HepG2 (cell line): ENCODE measurements around the gene UBR1. TPM values are rescaled to one million over a fixed set of nuclear protein-coding genes. Genes with fewer than 3 reads are reported as not detected.

Source experiments
- ATAC-seq: fragments of 200-7000 bp; cut with Tn5 transposase; 3 replicates; pipeline ENCODE4 v1.9.1; 2020; ENCODE audit warnings: mild to moderate bottlenecking, moderate library complexity
- BruUV-seq: library from RNA; stranded (reverse); fragments of 400-500 nt; replicated peaks from 2 replicates; lab custom pipeline; 2021; lab: Mats Ljungman, UMichigan
- CTCF ChIA-PET: fragments of 300-600 bp; formaldehyde crosslinking; extraction: SDS; loops from one replicate; lab custom pipeline; 2021; ENCODE audit warnings: low total read pairs, inconsistent platforms, low intra/inter-chr PET ratio; lab: Yijun Ruan, JAX
- POLR2A ChIA-PET: fragments of 350-600 bp; sonication (Branson Sonifier 250); formaldehyde crosslinking; loops from one replicate; lab custom pipeline; 2020; ENCODE audit warnings: antibody characterized with exemption, inconsistent platforms; lab: Yijun Ruan, JAX
- DNase-seq: peaks from one replicate; pipeline ENCODE4 v3.0.0-alpha.2; 2015; ENCODE audit warnings: low spot score
- FAIRE-seq: peaks from 3 replicates; lab custom pipeline; 2011; peaks lifted over from hg19 to GRCh38; lab: Jason Lieb, UNC
- H2AFZ ChIP-seq: one replicate; pipeline ENCODE4 v1.6.1; 2011; ENCODE audit warnings: low read length, inconsistent platforms
- H3K27ac ChIP-seq: fragments of 300-600 bp; 3 replicates; pipeline ENCODE4 v1.8.0; 2011; ENCODE audit warnings: mixed run types, mild to moderate bottlenecking, mixed read lengths, low read length, inconsistent platforms; ENCODE audit not compliant: insufficient read depth; ENCODE audit errors: extremely low read length
- H3K27me3 ChIP-seq, 2 experiments: fragments of 200-600 bp in 1 of 2; 2 replicates in 1 of 2; 3 replicates in 1 of 2; pipeline versions ENCODE4 v1.6.0 to v1.8.0; 2011; ENCODE audit warnings: low read length in 2 of 2, mild to moderate bottlenecking in 2 of 2, moderate library complexity in 2 of 2, inconsistent platforms in 1 of 2; ENCODE audit not compliant: insufficient read depth in 2 of 2, control insufficient read depth in 1 of 2
- H3K36me3 ChIP-seq, 2 experiments: fragments of 200-600 bp in 1 of 2; replicated peaks in 1 of 2; 2 replicates in 1 of 2; 3 replicates in 1 of 2; pipeline versions ENCODE4 v1.5.1 to v1.8.0; 2011; ENCODE audit warnings: low read length in 2 of 2, inconsistent platforms in 1 of 2; ENCODE audit not compliant: insufficient read depth in 2 of 2, control insufficient read depth in 1 of 2
- H3K4me1 ChIP-seq: 2 replicates; pipeline ENCODE4 v1.5.1; 2012; ENCODE audit warnings: low read length, inconsistent platforms; ENCODE audit not compliant: insufficient read depth
- H3K4me2 ChIP-seq: 2 replicates; pipeline ENCODE4 v1.6.0; 2011; ENCODE audit warnings: low read depth, low read length, inconsistent platforms
- H3K4me3 ChIP-seq, 3 experiments: fragments of 200-600 bp in 1 of 3; sonication (generic), shearing (Covaris generic) in 1 of 3; replicated peaks in 1 of 3; 2 replicates each; pipeline ENCODE4 v1.5.1; 2011 to 2016; ENCODE audit warnings: low read length in 3 of 3, inconsistent platforms in 2 of 3, low read depth in 2 of 3, mild to moderate bottlenecking in 2 of 3, control low read depth in 1 of 3, mixed read lengths in 1 of 3; ENCODE audit not compliant: insufficient read depth in 1 of 3
- H3K79me2 ChIP-seq: one replicate; pipeline ENCODE4 v1.6.1; 2011; ENCODE audit warnings: low read length, inconsistent platforms; ENCODE audit not compliant: insufficient read depth
- H3K9ac ChIP-seq: 2 replicates; pipeline ENCODE4 v1.6.0; 2011; ENCODE audit warnings: mild to moderate bottlenecking, low read depth, low read length, inconsistent platforms; ENCODE audit not compliant: insufficient read depth
- H3K9me3 ChIP-seq: 2 replicates; pipeline ENCODE4 v1.5.1; 2012; ENCODE audit warnings: mild to moderate bottlenecking, low read length
- H4K20me1 ChIP-seq: 2 replicates; pipeline ENCODE4 v1.6.0; 2011; ENCODE audit warnings: inconsistent platforms, mild to moderate bottlenecking, low read length, moderate library complexity; ENCODE audit not compliant: insufficient read depth
- HMG20A ChIP-seq: IDR thresholded peaks from 2 replicates; pipeline ENCODE4 v1.6.1; 2016; ENCODE audit warnings: borderline replicate concordance
- PHF5A ChIP-seq: IDR thresholded peaks from one replicate; pipeline ENCODE4 v1.6.1; 2018; ENCODE audit warnings: low read depth, missing genetic modification reagents; ENCODE audit not compliant: unreplicated experiment
- STAG1 ChIP-seq: sonication (generic); formaldehyde crosslinking; IDR thresholded peaks from 2 replicates; pipeline ENCODE4 v1.4.0; 2020; ENCODE audit warnings: missing genetic modification reagents
- ZNF431 ChIP-seq: sonication (generic); formaldehyde crosslinking; IDR thresholded peaks from 2 replicates; pipeline ENCODE4 v1.9.0; 2022; ENCODE audit warnings: missing genetic modification reagents, low read depth, mild to moderate bottlenecking, borderline replicate concordance
- WGBS: methylation state at CpG from one replicate; pipeline ENCODE4 v1.1.6; 2017; ENCODE audit warnings: low lambda C conversion rate; 5-methylcytosine and 5-hydroxymethylcytosine counted together
- in situ Hi-C: cut with HindIII; loops from 2 replicates; pipeline ENCODE4 v1.10.0; 2017; ENCODE audit warnings: low pct_unique_long_range_greater_than_20kb; ENCODE audit not compliant: extremely low pct_ligation_motif_present
- intact Hi-C: fragments of 100-400 bp; cut with micrococcal nuclease; formaldehyde crosslinking; loops from one replicate; pipeline ENCODE4 v1.10.0; 2022; ENCODE audit not compliant: unreplicated experiment
- polyA plus RNA-seq, 8 experiments: library from polyadenylated mRNA; depleted of rRNA in 3 of 8; stranded (reverse) in 7 of 8; unstranded in 1 of 8; fragments of >200 nt; fragmentation: Illumina TruSeq in 4 of 8; extraction: Trizol in 4 of 8; gene quantifications; 2 replicates each; pipeline versions ENCODE4 v1.2.1 to v1.2.3, GENCODE V29; 2011 to 2016; ENCODE audit warnings: low read depth in 4 of 8, missing spikeins in 1 of 8, mixed read lengths in 1 of 8; ENCODE audit not compliant: insufficient read depth in 1 of 8
- total RNA-seq, 5 experiments: library from RNA; depleted of rRNA; stranded (reverse); fragments of >200 nt; fragmentation: Illumina TruSeq; extraction: Trizol; gene quantifications; 2 replicates each; pipeline ENCODE4 v1.2.3, GENCODE V29; 2016; ENCODE audit warnings: low read depth in 1 of 5

The UBR1 gene
- total and polyA plus RNA-seq, 2 of the 13 experiments (the other 11 are each of a cell fraction or from before 2014, with no cell fraction given): 6.4 to 18.0 TPM

- CTCF ChIA-PET: no interaction called here
Observed at GRCh38 chr15:43067717-43068461, 37.9 kb downstream of the UBR1 start.

GRCh38 chr15:43056696-43057095 is 49.1 kb downstream of the UBR1 start:
- ChIA-PET POLR2A (no interaction called here), CTCF (no interaction called here)
- in situ Hi-C loops: no loop called here
- Histone ChIP-seq H3K27me3 (no peaks in the 10 kb centered on the region), H3K4me3 (no peak overlapping the region), H3K9me3 (no peaks in the 10 kb centered on the region), H3K4me1 (no peaks in the 10 kb centered on the region), H4K20me1 (no peaks in the 10 kb centered on the region), H2AFZ (no peak overlapping the region), H3K9ac (no peak overlapping the region), H3K36me3 (peaks cover 5 to 77% of the 10 kb centered on the region in 2 experiments), H3K79me2 (no peaks in the 10 kb centered on the region), H3K27ac (no peak overlapping the region), H3K4me2 (no peak overlapping the region)
- no peak for ATAC-seq
- no peak for FAIRE-seq
- DNase-seq: no peak
- TF ChIP-seq STAG1 (CRISPR knock-in tag): no peak
- TF ChIP-seq PHF5A: no peak
- no peak for TF ChIP-seq ZNF431 (CRISPR knock-in tag)
- intact Hi-C loops: no loop called here
- BruUV-seq: no TSS peak

More at GRCh38 chr15:43067717-43068461, 37.9 kb downstream of the UBR1 start:
- H3K79me2 ChIP-seq: no peaks in the 10 kb centered on the region
- intact Hi-C loops: no loop called here
- TF ChIP-seq HMG20A (CRISPR knock-in tag): no peak
- TF ChIP-seq, all 625 proteins: peak for 0
- Histone ChIP-seq H3K27me3 (no peaks in the 10 kb centered on the region), H2AFZ (no peak overlapping the region), H3K4me1 (no peaks in the 10 kb centered on the region), H3K27ac (no peak overlapping the region), H3K4me3 (no peak overlapping the region), H3K9me3 (no peaks in the 10 kb centered on the region), H3K4me2 (no peak overlapping the region), H3K36me3 (peaks cover 4 to 40% of the 10 kb centered on the region in 2 experiments; a peak in 4 of 5 replicates), H4K20me1 (no peaks in the 10 kb centered on the region), H3K9ac (no peak overlapping the region)
- in situ Hi-C loops: no loop called here
- FAIRE-seq: no peak
- 95% methylated on average over 8 of the region's 8 CpGs for WGBS
- BruUV-seq: no TSS peak
- peak; percentile 18 for DNase-seq
- POLR2A ChIA-PET: no interaction called here
- ATAC-seq: no peak
